Measurements from ENCODE around the gene VPS35L.

Gene VPS35L

DNA sequence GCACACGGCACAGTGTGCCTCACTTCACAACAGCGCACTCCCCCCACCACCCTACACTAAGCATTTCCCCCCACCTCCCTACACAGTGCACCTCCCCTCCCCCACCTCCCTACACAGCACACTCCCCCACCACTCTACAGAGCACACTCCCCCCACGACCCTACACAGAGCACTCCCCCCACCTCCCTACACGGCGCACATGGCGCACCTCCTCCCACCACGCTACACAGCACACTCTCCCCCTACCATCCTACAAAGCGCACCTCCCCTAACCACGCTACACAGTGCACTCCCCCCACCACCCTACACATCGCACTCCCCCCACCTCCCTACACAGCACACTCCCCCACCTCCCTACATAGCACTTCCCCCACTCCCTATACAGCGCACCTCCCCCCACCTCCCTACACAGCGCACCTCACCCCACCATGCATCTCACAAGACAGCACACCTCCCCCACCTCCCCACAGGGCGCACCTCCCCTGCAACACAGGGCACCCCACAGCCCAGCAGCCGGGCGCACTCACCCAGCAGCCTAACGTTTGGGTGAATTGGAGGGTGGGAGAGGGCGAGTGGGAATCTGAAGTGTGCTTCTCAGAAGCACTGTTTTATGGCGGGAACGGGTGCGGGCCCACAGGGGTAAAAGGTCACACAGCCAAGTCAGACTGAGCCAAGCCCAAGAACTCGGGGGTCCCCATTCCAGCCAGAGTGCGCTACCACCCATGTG lies 152.2 kb downstream of the VPS35L start:
- Histone ChIP-seq H3K27ac (ENCODE audit: low read depth in 2 of 2, low read length in 2 of 2) (no peak overlapping the region), H3K27me3 (ENCODE audit: control insufficient read depth in 2 of 2, insufficient read depth in 2 of 2, low read length in 2 of 2) (no peaks in the 10 kb centered on the region), H3K4me1 (ENCODE audit: control insufficient read depth in 2 of 2, insufficient read depth in 2 of 2, low read length in 2 of 2) (peaks cover 0 to 3% of the 10 kb centered on the region in 2 donors), H3K4me3 (ENCODE audit: low read length in 2 of 2) (no peak overlapping the region), H3K9me3 (ENCODE audit: control insufficient read depth in 2 of 2, low read length in 2 of 2) (no peaks in the 10 kb centered on the region), H3K9ac (ENCODE audit: low read depth in 1 of 2, low read length in 2 of 2) (no peak overlapping the region), H3K36me3 (ENCODE audit: control insufficient read depth in 2 of 2, insufficient read depth in 2 of 2, low read length in 2 of 2) (peaks cover 31 to 66% of the 10 kb centered on the region in 2 donors)

DNA sequence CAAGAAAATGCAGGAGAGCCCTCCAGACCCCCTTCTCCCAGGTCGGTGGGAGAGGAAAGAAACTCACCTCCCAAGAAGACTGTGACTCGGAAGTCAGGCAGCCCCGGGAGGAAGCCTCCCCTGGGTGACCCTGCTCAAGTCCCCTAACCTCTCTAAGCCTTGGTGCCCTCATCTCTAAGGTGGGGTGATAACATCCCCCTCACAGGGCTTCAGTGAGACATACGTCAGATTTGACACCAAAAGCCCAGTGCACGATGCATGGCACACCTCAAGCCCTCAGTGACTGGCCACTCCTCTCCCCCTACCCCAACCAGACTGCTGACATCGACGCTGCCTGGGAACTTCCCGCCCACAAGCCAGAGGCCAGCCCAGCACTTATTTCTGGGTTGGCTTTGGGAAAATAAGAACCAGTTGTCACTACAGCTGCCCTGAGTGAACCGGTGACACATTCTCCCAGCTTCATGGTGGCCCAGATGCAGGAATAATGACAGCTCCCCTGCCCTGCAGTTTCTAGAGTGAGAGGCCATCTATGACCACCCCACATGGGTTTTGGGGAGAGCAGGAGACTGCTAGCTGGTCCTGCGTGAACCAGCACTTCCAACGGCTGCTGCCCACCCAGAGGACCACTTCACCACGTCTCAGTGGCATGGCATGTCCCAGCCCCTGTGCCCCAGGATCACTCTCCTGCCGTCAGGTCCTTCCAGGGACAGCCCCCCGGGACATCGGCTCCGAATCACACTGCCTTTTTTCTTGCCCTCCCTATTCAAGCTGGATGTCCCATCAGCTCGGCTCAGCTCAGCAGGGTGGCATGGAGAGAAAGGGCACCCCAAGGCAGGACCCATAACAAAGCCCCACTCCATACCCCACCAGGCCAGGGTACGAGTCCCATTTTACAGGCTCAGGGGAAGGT lies 153.0 kb downstream of the VPS35L start:
- H3K9ac ChIP-seq (ENCODE audit: low read depth in 1 of 2, low read length in 2 of 2): no peak overlapping the region
- H3K27me3 ChIP-seq (ENCODE audit: control insufficient read depth in 2 of 2, insufficient read depth in 2 of 2, low read length in 2 of 2): no peaks in the 10 kb centered on the region
- no peaks in the 10 kb centered on the region for H3K9me3 ChIP-seq (ENCODE audit: control insufficient read depth in 2 of 2, low read length in 2 of 2)
- H3K4me3 ChIP-seq (ENCODE audit: low read length in 2 of 2): no peak overlapping the region
- no peak overlapping the region for H3K27ac ChIP-seq (ENCODE audit: low read depth in 2 of 2, low read length in 2 of 2)
- H3K4me1 ChIP-seq (ENCODE audit: control insufficient read depth in 2 of 2, insufficient read depth in 2 of 2, low read length in 2 of 2): peaks cover 0 to 3% of the 10 kb centered on the region in 2 donors
- peaks cover 33 to 60% of the 10 kb centered on the region in 2 donors for H3K36me3 ChIP-seq (ENCODE audit: control insufficient read depth in 2 of 2, insufficient read depth in 2 of 2, low read length in 2 of 2)

DNA sequence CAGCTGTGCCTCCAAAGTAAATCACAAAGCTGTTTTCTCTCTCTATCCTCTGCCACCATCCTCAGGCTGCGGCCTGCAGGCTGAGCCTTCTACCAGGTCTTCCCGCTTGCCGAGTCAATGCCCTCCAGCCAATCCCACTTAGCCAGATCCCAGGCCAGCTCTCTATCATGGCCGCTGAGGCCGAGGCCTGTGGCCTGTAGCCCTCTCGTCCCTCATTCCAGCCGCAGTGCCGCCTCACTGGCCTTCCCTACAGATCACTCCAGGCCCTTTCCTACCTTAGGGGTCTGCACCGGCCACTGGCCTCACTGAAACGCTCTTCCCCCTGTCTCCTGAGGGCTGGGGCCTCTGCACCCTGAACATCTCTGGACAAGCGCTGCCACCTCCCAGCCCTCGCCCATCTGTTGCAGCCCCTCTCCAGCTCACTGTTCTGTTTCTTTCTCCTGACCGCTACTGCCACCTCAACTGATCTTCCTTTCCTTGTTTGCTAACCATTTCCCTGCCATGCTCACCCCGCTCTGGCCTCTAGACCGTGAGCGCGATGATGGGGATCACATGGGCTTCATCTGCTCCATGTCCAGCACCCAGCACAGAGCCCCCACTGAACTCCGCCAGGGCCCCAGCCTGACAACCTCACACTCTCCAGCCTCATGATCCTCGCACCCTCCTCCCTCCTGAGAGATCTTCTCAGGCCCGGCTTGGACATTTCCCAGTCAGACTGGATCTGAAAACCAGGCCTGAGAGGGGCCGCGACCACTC lies 154.1 kb downstream of the VPS35L start:
- H3K4me3 ChIP-seq (ENCODE audit: low read length in 2 of 2): no peak overlapping the region
- peaks cover 0 to under 1% of the 10 kb centered on the region in 2 donors for H3K4me1 ChIP-seq (ENCODE audit: control insufficient read depth in 2 of 2, insufficient read depth in 2 of 2, low read length in 2 of 2)
- H3K9me3 ChIP-seq (ENCODE audit: control insufficient read depth in 2 of 2, low read length in 2 of 2): no peaks in the 10 kb centered on the region
- H3K27me3 ChIP-seq (ENCODE audit: control insufficient read depth in 2 of 2, insufficient read depth in 2 of 2, low read length in 2 of 2): no peaks in the 10 kb centered on the region
- H3K36me3 ChIP-seq (ENCODE audit: control insufficient read depth in 2 of 2, insufficient read depth in 2 of 2, low read length in 2 of 2): peaks cover 35 to 58% of the 10 kb centered on the region in 2 donors
- no peak overlapping the region for H3K9ac ChIP-seq (ENCODE audit: low read depth in 1 of 2, low read length in 2 of 2)
- no peak overlapping the region for H3K27ac ChIP-seq (ENCODE audit: low read depth in 2 of 2, low read length in 2 of 2)

DNA sequence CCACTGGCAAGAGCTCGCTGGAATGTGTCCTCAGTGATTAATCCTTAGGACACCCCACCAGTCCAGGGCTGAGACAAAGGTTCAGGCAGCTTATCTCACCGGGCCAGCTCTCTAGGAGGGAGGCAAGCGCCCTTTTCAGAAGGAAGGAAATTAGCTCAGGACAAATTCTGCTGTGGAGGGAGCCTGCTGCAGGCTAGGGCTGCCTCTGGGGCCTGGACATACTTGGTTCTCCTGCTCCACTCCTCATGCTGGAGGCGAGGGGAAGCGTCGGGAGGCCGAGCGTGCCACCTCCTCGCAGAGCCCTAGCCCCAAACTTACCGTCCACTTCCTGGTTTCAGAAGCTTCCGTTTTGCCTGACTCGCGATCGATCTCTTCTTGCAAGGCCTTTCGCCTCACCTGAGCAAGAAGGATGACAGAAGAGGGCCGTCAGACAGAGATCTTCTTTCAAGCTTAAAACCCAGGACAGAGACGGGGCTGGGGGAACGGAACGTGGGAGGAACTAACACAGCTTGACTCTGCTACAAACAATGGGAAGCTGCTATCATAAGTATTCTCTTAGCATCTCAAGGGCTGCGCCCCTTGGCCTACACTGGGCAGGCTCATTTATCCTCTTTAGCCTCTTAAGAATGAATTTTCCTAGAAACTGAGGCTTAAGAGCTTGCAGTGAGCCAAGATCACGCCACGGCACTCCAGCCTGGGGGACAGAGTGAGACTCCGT lies 154.8 kb downstream of the VPS35L start:
- no peak overlapping the region for H3K4me3 ChIP-seq (ENCODE audit: low read length in 2 of 2)
- H3K27ac ChIP-seq (ENCODE audit: low read depth in 2 of 2, low read length in 2 of 2): no peak overlapping the region
- H3K9ac ChIP-seq (ENCODE audit: low read depth in 1 of 2, low read length in 2 of 2): no peak overlapping the region
- no peaks in the 10 kb centered on the region for H3K4me1 ChIP-seq (ENCODE audit: control insufficient read depth in 2 of 2, insufficient read depth in 2 of 2, low read length in 2 of 2)
- H3K27me3 ChIP-seq (ENCODE audit: control insufficient read depth in 2 of 2, insufficient read depth in 2 of 2, low read length in 2 of 2): no peaks in the 10 kb centered on the region
- H3K9me3 ChIP-seq (ENCODE audit: control insufficient read depth in 2 of 2, low read length in 2 of 2): no peaks in the 10 kb centered on the region
- peaks cover 28 to 53% of the 10 kb centered on the region in 2 donors for H3K36me3 ChIP-seq (ENCODE audit: control insufficient read depth in 2 of 2, insufficient read depth in 2 of 2, low read length in 2 of 2)

DNA sequence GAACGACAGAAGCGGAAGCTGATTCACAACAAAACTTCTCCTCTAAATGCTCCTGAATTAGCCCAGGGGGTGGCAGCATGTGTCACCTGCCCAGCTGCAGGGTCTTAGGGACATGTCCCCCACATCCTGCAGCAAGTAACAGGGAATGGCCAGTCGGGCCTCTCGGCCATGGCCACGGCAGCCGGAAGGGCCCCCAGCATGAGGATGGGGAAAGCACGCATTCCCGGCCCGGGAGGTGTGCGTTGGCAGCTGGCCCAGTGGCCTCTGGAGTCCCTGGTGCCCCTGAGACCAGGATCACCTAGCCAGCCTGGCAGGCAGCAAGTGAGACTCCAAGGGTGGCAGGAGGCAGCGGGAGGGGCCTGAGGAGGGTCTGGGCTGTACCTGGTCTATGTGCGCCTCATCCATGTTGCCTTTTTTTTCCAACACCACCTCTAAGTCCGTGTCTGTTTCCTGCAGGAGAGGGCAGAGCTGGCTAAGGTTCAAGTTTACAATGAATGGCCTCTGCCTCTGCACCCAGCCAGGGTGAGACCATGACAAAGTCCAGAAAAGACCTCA lies 155.6 kb downstream of the VPS35L start:
- H3K9ac ChIP-seq (ENCODE audit: low read depth in 1 of 2, low read length in 2 of 2): no peak overlapping the region
- H3K4me3 ChIP-seq (ENCODE audit: low read length in 2 of 2): no peak overlapping the region
- H3K9me3 ChIP-seq (ENCODE audit: control insufficient read depth in 2 of 2, low read length in 2 of 2): no peaks in the 10 kb centered on the region
- peaks cover 25 to 48% of the 10 kb centered on the region in 2 donors for H3K36me3 ChIP-seq (ENCODE audit: control insufficient read depth in 2 of 2, insufficient read depth in 2 of 2, low read length in 2 of 2)
- no peaks in the 10 kb centered on the region for H3K27me3 ChIP-seq (ENCODE audit: control insufficient read depth in 2 of 2, insufficient read depth in 2 of 2, low read length in 2 of 2)
- H3K4me1 ChIP-seq (ENCODE audit: control insufficient read depth in 2 of 2, insufficient read depth in 2 of 2, low read length in 2 of 2): peaks cover 5 to 7% of the 10 kb centered on the region in 2 donors
- H3K27ac ChIP-seq (ENCODE audit: low read depth in 2 of 2, low read length in 2 of 2): no peak overlapping the region

DNA sequence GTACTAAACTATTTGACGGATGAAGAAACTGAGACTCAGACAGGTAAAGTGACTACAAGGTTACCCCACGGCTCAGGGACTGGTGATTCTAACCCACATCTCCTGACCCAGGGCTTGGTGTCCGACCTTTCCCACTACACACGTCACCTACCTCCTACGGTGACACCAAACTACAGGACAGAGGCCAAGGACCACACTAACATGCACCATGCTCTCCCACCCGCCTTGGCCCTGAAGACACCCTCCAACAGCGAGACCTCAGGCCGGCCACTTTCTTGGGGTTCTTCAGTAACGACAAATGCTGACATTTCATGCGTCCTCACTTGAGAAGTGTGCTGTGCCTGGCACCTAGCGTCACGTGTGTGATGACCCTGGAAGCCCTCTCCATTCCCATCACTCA lies 156.1 kb downstream of the VPS35L start:
- H3K36me3 ChIP-seq (ENCODE audit: control insufficient read depth in 2 of 2, insufficient read depth in 2 of 2, low read length in 2 of 2): peaks cover 21 to 42% of the 10 kb centered on the region in 2 donors

DNA sequence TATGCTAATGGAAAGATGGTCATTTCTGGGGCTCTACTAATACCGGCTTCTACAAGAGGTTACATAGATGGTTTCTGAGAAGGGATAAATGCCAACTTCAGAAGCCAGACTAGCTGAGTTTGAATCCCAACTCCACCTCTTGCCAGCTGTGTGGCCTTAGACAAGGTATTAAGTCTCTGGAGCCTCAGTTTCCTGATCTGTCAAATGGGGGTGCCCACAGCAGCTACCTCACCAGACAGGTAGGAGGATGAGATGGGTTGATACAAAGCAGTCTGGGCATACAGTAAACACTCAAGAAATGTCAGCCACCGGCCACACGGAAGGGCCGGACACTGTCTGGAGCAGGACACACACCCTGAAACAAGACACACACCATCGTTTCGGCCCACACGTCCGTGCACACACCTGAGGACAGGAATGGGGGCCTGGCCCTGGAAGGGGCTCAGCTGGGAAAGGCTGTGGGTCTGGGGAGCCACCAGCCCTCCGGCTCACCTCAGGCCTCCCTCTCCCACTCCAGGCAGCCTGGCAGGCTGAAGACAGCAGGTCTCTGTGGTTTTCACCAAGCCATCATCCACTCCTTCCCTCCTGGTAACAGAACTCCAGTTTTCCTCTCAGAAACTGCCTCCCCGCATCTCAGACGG lies 157.0 kb downstream of the VPS35L start:
- Histone ChIP-seq H3K4me3 (ENCODE audit: low read length in 2 of 2) (no peak overlapping the region), H3K4me1 (ENCODE audit: control insufficient read depth in 2 of 2, insufficient read depth in 2 of 2, low read length in 2 of 2) (peaks cover 14 to 18% of the 10 kb centered on the region in 2 donors), H3K9me3 (ENCODE audit: control insufficient read depth in 2 of 2, low read length in 2 of 2) (no peaks in the 10 kb centered on the region), H3K36me3 (ENCODE audit: control insufficient read depth in 2 of 2, insufficient read depth in 2 of 2, low read length in 2 of 2) (peaks cover 20 to 40% of the 10 kb centered on the region in 2 donors), H3K27me3 (ENCODE audit: control insufficient read depth in 2 of 2, insufficient read depth in 2 of 2, low read length in 2 of 2) (no peaks in the 10 kb centered on the region), H3K27ac (ENCODE audit: low read depth in 2 of 2, low read length in 2 of 2) (no peak overlapping the region), H3K9ac (ENCODE audit: low read depth in 1 of 2, low read length in 2 of 2) (no peak overlapping the region)

More for the DNA sequence above, 156.1 kb downstream of the VPS35L start:
- Histone ChIP-seq H3K9me3 (ENCODE audit: control insufficient read depth in 2 of 2, low read length in 2 of 2) (no peaks in the 10 kb centered on the region), H3K9ac (ENCODE audit: low read depth in 1 of 2, low read length in 2 of 2) (no peak overlapping the region), H3K27ac (ENCODE audit: low read depth in 2 of 2, low read length in 2 of 2) (no peak overlapping the region), H3K27me3 (ENCODE audit: control insufficient read depth in 2 of 2, insufficient read depth in 2 of 2, low read length in 2 of 2) (no peaks in the 10 kb centered on the region), H3K4me3 (ENCODE audit: low read length in 2 of 2) (no peak overlapping the region), H3K4me1 (ENCODE audit: control insufficient read depth in 2 of 2, insufficient read depth in 2 of 2, low read length in 2 of 2) (peaks cover 8 to 12% of the 10 kb centered on the region in 2 donors)

DNA sequence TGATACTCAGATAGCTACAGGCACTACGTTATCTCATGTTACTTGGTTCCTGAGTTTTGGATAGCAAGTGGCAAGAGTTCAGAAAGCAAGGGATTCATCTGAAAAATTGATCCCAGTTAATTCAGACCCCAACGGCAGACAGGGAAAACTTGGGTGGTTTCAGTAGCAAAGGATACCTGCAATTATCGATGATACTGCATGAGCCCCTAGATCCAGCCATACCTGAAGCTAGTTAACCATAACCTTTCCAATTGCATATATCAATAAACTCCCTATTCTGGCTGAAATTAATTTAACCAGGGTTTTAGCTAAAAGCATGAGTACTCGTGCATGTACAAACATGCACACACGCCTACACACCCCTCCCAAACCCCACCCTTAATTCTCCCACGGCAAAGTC lies 158.2 kb downstream of the VPS35L start:
- peaks cover 18 to 37% of the 10 kb centered on the region in 2 donors for H3K36me3 ChIP-seq (ENCODE audit: control insufficient read depth in 2 of 2, insufficient read depth in 2 of 2, low read length in 2 of 2)
- H3K27ac ChIP-seq (ENCODE audit: low read depth in 2 of 2, low read length in 2 of 2): no peak overlapping the region
- H3K27me3 ChIP-seq (ENCODE audit: control insufficient read depth in 2 of 2, insufficient read depth in 2 of 2, low read length in 2 of 2): no peaks in the 10 kb centered on the region
- H3K9me3 ChIP-seq (ENCODE audit: control insufficient read depth in 2 of 2, low read length in 2 of 2): no peaks in the 10 kb centered on the region
- no peak overlapping the region for H3K9ac ChIP-seq (ENCODE audit: low read depth in 1 of 2, low read length in 2 of 2)
- H3K4me1 ChIP-seq (ENCODE audit: control insufficient read depth in 2 of 2, insufficient read depth in 2 of 2, low read length in 2 of 2): peaks cover 14 to 18% of the 10 kb centered on the region in 2 donors
- H3K4me3 ChIP-seq (ENCODE audit: low read length in 2 of 2): no peak overlapping the region

DNA sequence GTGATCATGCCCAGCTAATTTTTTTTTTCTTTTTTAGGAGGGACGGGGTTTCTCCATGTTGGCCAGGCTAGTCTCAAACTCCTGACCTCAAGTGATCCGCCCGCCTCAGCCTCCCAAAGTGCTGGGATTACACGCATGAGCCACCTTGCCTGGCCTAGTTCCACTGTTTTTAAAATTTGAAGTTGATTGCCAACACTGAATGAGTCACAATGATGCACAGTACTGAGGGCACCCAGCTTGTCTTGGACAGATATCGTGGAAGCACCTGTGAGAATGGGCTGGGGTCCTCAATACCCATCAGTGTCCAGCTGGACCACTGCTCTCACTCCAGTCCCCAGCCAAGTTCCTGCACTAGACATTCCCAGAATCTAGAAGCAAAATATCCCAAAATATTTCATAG lies 160.1 kb downstream of the VPS35L start:
- H3K27me3 ChIP-seq (ENCODE audit: control insufficient read depth in 2 of 2, insufficient read depth in 2 of 2, low read length in 2 of 2): no peaks in the 10 kb centered on the region
- H3K9me3 ChIP-seq (ENCODE audit: control insufficient read depth in 2 of 2, low read length in 2 of 2): no peaks in the 10 kb centered on the region
- H3K4me1 ChIP-seq (ENCODE audit: control insufficient read depth in 2 of 2, insufficient read depth in 2 of 2, low read length in 2 of 2): peaks cover 17 to 18% of the 10 kb centered on the region in 2 donors
- peaks cover 11 to 25% of the 10 kb centered on the region in 2 donors for H3K36me3 ChIP-seq (ENCODE audit: control insufficient read depth in 2 of 2, insufficient read depth in 2 of 2, low read length in 2 of 2)
- H3K9ac ChIP-seq (ENCODE audit: low read depth in 1 of 2, low read length in 2 of 2): no peak overlapping the region
- peak overlapping the region; percentile 45 to 63 for H3K27ac ChIP-seq (ENCODE audit: low read depth in 2 of 2, low read length in 2 of 2)
- no peak overlapping the region for H3K4me3 ChIP-seq (ENCODE audit: low read length in 2 of 2)
